Measurements from ENCODE around the gene MLC1. TPM values are rescaled to one million over a fixed set of nuclear protein-coding genes. Genes with fewer than 3 reads are reported as not detected.

Gene MLC1
- total RNA-seq, 1 experiment from 2014 or later, result not detected

- Histone ChIP-seq H3K36me3 (ENCODE audit: control insufficient read depth, insufficient read depth, low read length) (no peaks in the 10 kb centered on the region), H3K4me1 (ENCODE audit: control insufficient read depth, insufficient read depth, low read length) (no peaks in the 10 kb centered on the region), H3K9me3 (ENCODE audit: control insufficient read depth, insufficient read depth, low read depth, low read length) (no peaks in the 10 kb centered on the region), H3K27ac (ENCODE audit: low read length) (no peak overlapping the region), H3K27me3 (ENCODE audit: control insufficient read depth, insufficient read depth, low read length) (no peaks in the 10 kb centered on the region), H3K4me3 (ENCODE audit: low read depth in 2 of 2, low read length in 2 of 2) (no peak overlapping the region)
- no TSS peak for BruUV-seq (replicated peaks)
- ATAC-seq, result no peak; the same call in 1 of the 2 replicates
- no peak for DNase-seq (ENCODE audit: low read depth, low spot score)
- ChIA-PET POLR2A (no interaction called here), CTCF (no interaction called here)
- intact Hi-C loops (cut with micrococcal nuclease; ENCODE audit: unreplicated experiment), result no loop called here
- in situ Hi-C loops (cut with HindIII; ENCODE audit: low pct_unique_long_range_greater_than_20kb, low sequenced_read_pairs), result no loop called here
- TF ChIP-seq, protein P1, sequence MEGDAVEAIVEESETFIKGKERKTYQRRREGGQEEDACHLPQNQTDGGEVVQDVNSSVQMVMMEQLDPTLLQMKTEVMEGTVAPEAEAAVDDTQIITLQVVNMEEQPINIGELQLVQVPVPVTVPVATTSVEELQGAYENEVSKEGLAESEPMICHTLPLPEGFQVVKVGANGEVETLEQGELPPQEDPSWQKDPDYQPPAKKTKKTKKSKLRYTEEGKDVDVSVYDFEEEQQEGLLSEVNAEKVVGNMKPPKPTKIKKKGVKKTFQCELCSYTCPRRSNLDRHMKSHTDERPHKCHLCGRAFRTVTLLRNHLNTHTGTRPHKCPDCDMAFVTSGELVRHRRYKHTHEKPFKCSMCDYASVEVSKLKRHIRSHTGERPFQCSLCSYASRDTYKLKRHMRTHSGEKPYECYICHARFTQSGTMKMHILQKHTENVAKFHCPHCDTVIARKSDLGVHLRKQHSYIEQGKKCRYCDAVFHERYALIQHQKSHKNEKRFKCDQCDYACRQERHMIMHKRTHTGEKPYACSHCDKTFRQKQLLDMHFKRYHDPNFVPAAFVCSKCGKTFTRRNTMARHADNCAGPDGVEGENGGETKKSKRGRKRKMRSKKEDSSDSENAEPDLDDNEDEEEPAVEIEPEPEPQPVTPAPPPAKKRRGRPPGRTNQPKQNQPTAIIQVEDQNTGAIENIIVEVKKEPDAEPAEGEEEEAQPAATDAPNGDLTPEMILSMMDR (IDR thresholded peaks at IDR 0.05), result no peak
- TF ChIP-seq TCF7L2 (IDR thresholded peaks at IDR 0.05; ENCODE audit: low read depth, low read length) (no peak), POLR2AphosphoS5 (IDR thresholded peaks at IDR 0.05; ENCODE audit: low read depth, low read length) (no peak), SIN3A (IDR thresholded peaks at IDR 0.05; ENCODE audit: borderline replicate concordance, insufficient read depth, low read depth, low read length) (no peak)
- TF ChIP-seq, protein P2, sequence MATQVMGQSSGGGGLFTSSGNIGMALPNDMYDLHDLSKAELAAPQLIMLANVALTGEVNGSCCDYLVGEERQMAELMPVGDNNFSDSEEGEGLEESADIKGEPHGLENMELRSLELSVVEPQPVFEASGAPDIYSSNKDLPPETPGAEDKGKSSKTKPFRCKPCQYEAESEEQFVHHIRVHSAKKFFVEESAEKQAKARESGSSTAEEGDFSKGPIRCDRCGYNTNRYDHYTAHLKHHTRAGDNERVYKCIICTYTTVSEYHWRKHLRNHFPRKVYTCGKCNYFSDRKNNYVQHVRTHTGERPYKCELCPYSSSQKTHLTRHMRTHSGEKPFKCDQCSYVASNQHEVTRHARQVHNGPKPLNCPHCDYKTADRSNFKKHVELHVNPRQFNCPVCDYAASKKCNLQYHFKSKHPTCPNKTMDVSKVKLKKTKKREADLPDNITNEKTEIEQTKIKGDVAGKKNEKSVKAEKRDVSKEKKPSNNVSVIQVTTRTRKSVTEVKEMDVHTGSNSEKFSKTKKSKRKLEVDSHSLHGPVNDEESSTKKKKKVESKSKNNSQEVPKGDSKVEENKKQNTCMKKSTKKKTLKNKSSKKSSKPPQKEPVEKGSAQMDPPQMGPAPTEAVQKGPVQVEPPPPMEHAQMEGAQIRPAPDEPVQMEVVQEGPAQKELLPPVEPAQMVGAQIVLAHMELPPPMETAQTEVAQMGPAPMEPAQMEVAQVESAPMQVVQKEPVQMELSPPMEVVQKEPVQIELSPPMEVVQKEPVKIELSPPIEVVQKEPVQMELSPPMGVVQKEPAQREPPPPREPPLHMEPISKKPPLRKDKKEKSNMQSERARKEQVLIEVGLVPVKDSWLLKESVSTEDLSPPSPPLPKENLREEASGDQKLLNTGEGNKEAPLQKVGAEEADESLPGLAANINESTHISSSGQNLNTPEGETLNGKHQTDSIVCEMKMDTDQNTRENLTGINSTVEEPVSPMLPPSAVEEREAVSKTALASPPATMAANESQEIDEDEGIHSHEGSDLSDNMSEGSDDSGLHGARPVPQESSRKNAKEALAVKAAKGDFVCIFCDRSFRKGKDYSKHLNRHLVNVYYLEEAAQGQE (IDR thresholded peaks at IDR 0.05; ENCODE audit: insufficient read depth in 1 of 2, low read depth in 2 of 2, low read length in 1 of 2), result no peak
Observed at GRCh38 chr22:50074551-50075530, 10.4 kb downstream of the MLC1 start.

GRCh38 chr22:50074056-50074455 lies 11.2 kb downstream of the MLC1 start:
- TF ChIP-seq POLR2AphosphoS5 (IDR thresholded peaks at IDR 0.05; ENCODE audit: low read depth, low read length), result no peak
- no peak for TF ChIP-seq SIN3A (IDR thresholded peaks at IDR 0.05; ENCODE audit: borderline replicate concordance, insufficient read depth, low read depth, low read length)
- no peak for TF ChIP-seq TCF7L2 (IDR thresholded peaks at IDR 0.05; ENCODE audit: low read depth, low read length)
- TF ChIP-seq, protein P2 (IDR thresholded peaks at IDR 0.05; ENCODE audit: insufficient read depth in 1 of 2, low read depth in 2 of 2, low read length in 1 of 2), result no peak
- TF ChIP-seq, protein P1 (IDR thresholded peaks at IDR 0.05), result no peak
- H3K9me3 ChIP-seq (ENCODE audit: control insufficient read depth, insufficient read depth, low read depth, low read length), result no peaks in the 10 kb centered on the region
- CTCF ChIA-PET, result no interaction called here
- no TSS peak for BruUV-seq (replicated peaks)
- intact Hi-C loops (cut with micrococcal nuclease; ENCODE audit: unreplicated experiment) (no loop called here), in situ Hi-C loops (cut with HindIII; ENCODE audit: low pct_unique_long_range_greater_than_20kb, low sequenced_read_pairs) (no loop called here)
- no peak for ATAC-seq
- no peak overlapping the region for H3K27ac ChIP-seq (ENCODE audit: low read length)
- H3K4me1 ChIP-seq (ENCODE audit: control insufficient read depth, insufficient read depth, low read length), result no peaks in the 10 kb centered on the region
- no peak overlapping the region for H3K4me3 ChIP-seq (ENCODE audit: low read depth in 2 of 2, low read length in 2 of 2)
- DNase-seq (ENCODE audit: low read depth, low spot score), result no peak
- no peaks in the 10 kb centered on the region for H3K27me3 ChIP-seq (ENCODE audit: control insufficient read depth, insufficient read depth, low read length)
- no peaks in the 10 kb centered on the region for H3K36me3 ChIP-seq (ENCODE audit: control insufficient read depth, insufficient read depth, low read length)
- POLR2A ChIA-PET, result no interaction called here
